HEK293T (cell line): ENCODE measurements around the gene EPHB2.

Experiments used
- BHLHE40 ChIP-seq: fragments of 450-650 bp; IDR thresholded peaks from 2 replicates; pipeline ENCODE4 v1.6.1; 2016; ENCODE audit warnings: mild to moderate bottlenecking, moderate library complexity, borderline replicate concordance
- FOXM1 ChIP-seq: fragments of 450-650 bp; IDR thresholded peaks from 2 replicates; pipeline ENCODE4 v1.6.1; 2017; ENCODE audit warnings: mild to moderate bottlenecking, borderline replicate concordance
- L3MBTL2 ChIP-seq: fragments of 450-650 bp; conservative IDR thresholded peaks from 2 replicates; pipeline ENCODE4 v1.6.1; 2016; ENCODE audit warnings: mild to moderate bottlenecking
- TARDBP ChIP-seq: fragments of 450-650 bp; IDR thresholded peaks from 2 replicates; pipeline ENCODE4 v1.6.1; 2016
- ZNF384 ChIP-seq: fragments of 450-650 bp; IDR thresholded peaks from 2 replicates; pipeline ENCODE4 v1.6.1; 2016
- TF ChIP-seq, protein P1 (sequence below): fragments of 450-650 bp; IDR thresholded peaks from 2 replicates; pipeline ENCODE4 v1.6.1; 2016

GRCh38 chr1:22775478-22775877 is 64.8 kb downstream of the EPHB2 start:
- TF ChIP-seq TARDBP, result no peak
- no peak for TF ChIP-seq BHLHE40
- TF ChIP-seq, protein P1, sequence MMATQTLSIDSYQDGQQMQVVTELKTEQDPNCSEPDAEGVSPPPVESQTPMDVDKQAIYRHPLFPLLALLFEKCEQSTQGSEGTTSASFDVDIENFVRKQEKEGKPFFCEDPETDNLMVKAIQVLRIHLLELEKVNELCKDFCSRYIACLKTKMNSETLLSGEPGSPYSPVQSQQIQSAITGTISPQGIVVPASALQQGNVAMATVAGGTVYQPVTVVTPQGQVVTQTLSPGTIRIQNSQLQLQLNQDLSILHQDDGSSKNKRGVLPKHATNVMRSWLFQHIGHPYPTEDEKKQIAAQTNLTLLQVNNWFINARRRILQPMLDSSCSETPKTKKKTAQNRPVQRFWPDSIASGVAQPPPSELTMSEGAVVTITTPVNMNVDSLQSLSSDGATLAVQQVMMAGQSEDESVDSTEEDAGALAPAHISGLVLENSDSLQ, result no peak
- TF ChIP-seq FOXM1, result no peak
- no peak for TF ChIP-seq L3MBTL2
- no peak for TF ChIP-seq ZNF384
